HL-60 (cell line): ENCODE results near the gene PCDHB4.
"Not testable (repeated sequence)": the region's sequence is repeated elsewhere in the genome, so short reads cannot be mapped to it uniquely, and the experiment has no call there.

Source experiments
- CTCF ChIP-seq: IDR thresholded peaks from one replicate; pipeline ENCODE4 v1.5.1; 2011; ENCODE audit warnings: low read length, control low read depth, inconsistent platforms; ENCODE audit not compliant: insufficient read depth
- POLR2AphosphoS5 ChIP-seq: IDR thresholded peaks from 2 replicates; pipeline ENCODE4 v1.6.1; 2012; ENCODE audit warnings: low read depth
- REST ChIP-seq: IDR thresholded peaks from 2 replicates; pipeline ENCODE4 v1.6.1; 2012; ENCODE audit warnings: low read depth; ENCODE audit not compliant: insufficient replicate concordance

- TF ChIP-seq CTCF, POLR2AphosphoS5, REST: not testable (repeated sequence)
Measured at GRCh38 chr5:141137346-141137745, 15.7 kb downstream of the PCDHB4 start.
